Endothelial cell (in vitro differentiated cells): ENCODE data around the gene UPF1. TPM values are rescaled to one million over a fixed set of nuclear protein-coding genes. Genes with fewer than 3 reads are reported as not detected.

Experiments
- DNase-seq: peaks from one replicate; pipeline ENCODE4 v3.0.0; 2021; ENCODE audit warnings: low spot score
- H3K27ac Mint-ChIP-seq: one replicate; pipeline ENCODE4 v1.8.0; 2021; ENCODE audit warnings: mixed read lengths, inconsistent platforms; ENCODE audit not compliant: unreplicated experiment
- H3K27me3 Mint-ChIP-seq: one replicate; pipeline ENCODE4 v1.8.0; 2021; ENCODE audit warnings: mild to moderate bottlenecking, moderate library complexity, mixed read lengths, inconsistent platforms; ENCODE audit not compliant: unreplicated experiment
- H3K36me3 Mint-ChIP-seq: one replicate; pipeline ENCODE4 v1.8.0; 2021; ENCODE audit warnings: mild to moderate bottlenecking, low read depth, mixed read lengths, inconsistent platforms; ENCODE audit not compliant: unreplicated experiment
- H3K4me1 Mint-ChIP-seq: one replicate; pipeline ENCODE4 v1.8.0; 2021; ENCODE audit warnings: mild to moderate bottlenecking, mixed read lengths, inconsistent platforms; ENCODE audit not compliant: unreplicated experiment
- H3K4me3 Mint-ChIP-seq: one replicate; pipeline ENCODE4 v1.8.0; 2021; ENCODE audit warnings: mild to moderate bottlenecking, mixed read lengths, inconsistent platforms; ENCODE audit not compliant: unreplicated experiment
- H3K9me3 Mint-ChIP-seq: one replicate; pipeline ENCODE4 v1.8.0; 2021; ENCODE audit warnings: mixed read lengths, inconsistent platforms; ENCODE audit not compliant: unreplicated experiment
- CTCF ChIP-seq: fragments of 200-600 bp; sonication (generic); IDR thresholded peaks from one replicate; pipeline ENCODE4 v1.5.0; 2021; ENCODE audit warnings: antibody characterized with exemption; ENCODE audit not compliant: unreplicated experiment
- total RNA-seq: library from RNA; stranded (reverse); fragmentation: NEBNext Ultra II Directional; extraction: Animal tissue kit (Norgen Biotek cat#: 25700); gene quantifications from one replicate; pipeline ENCODE4 v1.2.1, GENCODE V29; 2021; ENCODE audit not compliant: unreplicated experiment

UPF1 gene
- total RNA-seq, 1 donor from 2014 or later: 69.8 TPM

GRCh38 chr19:18878058-18878797, 46.5 kb downstream of the UPF1 start:
- peaks cover 10% of the 10 kb centered on the region for H3K27me3 Mint-ChIP-seq
- H3K9me3 Mint-ChIP-seq: no peaks in the 10 kb centered on the region
- no peak for TF ChIP-seq CTCF
- H3K4me3 Mint-ChIP-seq: peak overlapping the region; percentile 67
- H3K36me3 Mint-ChIP-seq: peaks cover 38% of the 10 kb centered on the region
- no peak for DNase-seq
- no peaks in the 10 kb centered on the region for H3K4me1 Mint-ChIP-seq
- H3K27ac Mint-ChIP-seq: no peak overlapping the region

GRCh38 chr19:18878858-18879578, 47.3 kb downstream of the UPF1 start:
- DNase-seq: no peak
- Mint-ChIP-seq H3K9me3 (no peaks in the 10 kb centered on the region), H3K4me1 (no peaks in the 10 kb centered on the region), H3K4me3 (no peak overlapping the region), H3K36me3 (peaks cover 38% of the 10 kb centered on the region), H3K27ac (no peak overlapping the region), H3K27me3 (peaks cover 12% of the 10 kb centered on the region)
- no peak for TF ChIP-seq CTCF

GRCh38 chr19:18879579-18880373, 48.0 kb downstream of the UPF1 start:
- Mint-ChIP-seq H3K27me3 (peaks cover 12% of the 10 kb centered on the region), H3K36me3 (peaks cover 33% of the 10 kb centered on the region), H3K9me3 (no peaks in the 10 kb centered on the region), H3K4me3 (no peak overlapping the region), H3K27ac (no peak overlapping the region), H3K4me1 (no peaks in the 10 kb centered on the region)
- DNase-seq: no peak
- no peak for TF ChIP-seq CTCF

GRCh38 chr19:18881491-18881890, 49.7 kb downstream of the UPF1 start:
- no peak for TF ChIP-seq CTCF
- H3K27ac Mint-ChIP-seq: no peak overlapping the region
- peaks cover 8% of the 10 kb centered on the region for H3K27me3 Mint-ChIP-seq
- H3K9me3 Mint-ChIP-seq: no peaks in the 10 kb centered on the region
- H3K4me3 Mint-ChIP-seq: peak overlapping the region; percentile 81
- peaks cover 25% of the 10 kb centered on the region for H3K36me3 Mint-ChIP-seq
- DNase-seq: no peak
- no peaks in the 10 kb centered on the region for H3K4me1 Mint-ChIP-seq
